Ishikawa (cell line): Measurements from ENCODE around the gene MGAT5B.

Source experiments
- FOXM1 ChIP-seq: IDR thresholded peaks from 2 replicates; pipeline ENCODE4 v1.6.1; 2012; ENCODE audit warnings: low read depth, borderline replicate concordance
- NFIC ChIP-seq: IDR thresholded peaks from 2 replicates; pipeline ENCODE4 v1.6.1; 2012
- RAD21 ChIP-seq: IDR thresholded peaks from 2 replicates; pipeline ENCODE4 v1.6.1; 2012; ENCODE audit warnings: low read depth
- REST ChIP-seq: IDR thresholded peaks from 2 replicates; pipeline ENCODE4 v1.6.1; 2012; ENCODE audit warnings: low read depth, mild to moderate bottlenecking

GRCh38 chr17:76953066-76953465, 84.9 kb downstream of the MGAT5B start:
- TF ChIP-seq RAD21 (no peak), NFIC (no peak), FOXM1 (no peak), REST (no peak)
